Measurements from ENCODE around the gene DYNC1I2. TPM values are rescaled to one million over a fixed set of nuclear protein-coding genes. Genes with fewer than 3 reads are reported as not detected.

Gene DYNC1I2
- polyA plus RNA-seq, 1 experiment: 228 TPM

DNA sequence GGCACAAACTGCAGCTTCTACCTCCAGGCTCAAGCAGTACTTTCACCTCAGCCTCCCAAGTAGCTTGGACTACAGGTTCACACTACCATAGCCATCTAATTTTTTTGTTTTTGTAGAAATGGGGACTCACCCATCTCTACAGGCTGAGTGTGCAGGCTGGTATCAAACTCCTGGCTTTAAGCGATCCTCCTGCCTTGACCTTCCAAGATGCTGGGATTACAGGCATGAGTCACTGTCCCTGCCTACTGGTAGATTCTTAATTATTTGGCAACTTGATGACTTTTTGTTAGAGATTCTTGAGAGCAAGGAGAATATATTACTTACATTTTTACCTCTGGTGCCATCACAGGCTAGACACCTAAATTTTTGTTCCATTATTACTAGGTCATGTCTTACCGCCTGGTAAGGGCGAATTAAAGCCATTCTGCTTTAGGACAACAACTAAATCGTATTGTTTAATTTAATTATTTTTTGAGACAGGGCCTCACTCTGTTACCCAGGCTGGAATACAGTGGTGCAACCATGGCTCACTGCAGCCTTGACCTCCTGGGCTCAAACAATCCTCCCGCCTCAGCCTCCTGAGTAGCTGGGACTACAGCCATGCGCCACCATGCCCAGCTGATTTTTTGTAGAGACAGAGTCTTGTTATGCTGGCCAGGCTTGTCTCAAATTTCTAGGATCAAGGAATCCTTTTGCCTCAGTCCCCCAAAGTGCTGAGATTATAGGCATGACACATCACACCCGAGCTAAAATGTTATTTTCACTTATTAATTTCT, 15.7 kb downstream of the DYNC1I2 start:
- TF ChIP-seq, protein P1, sequence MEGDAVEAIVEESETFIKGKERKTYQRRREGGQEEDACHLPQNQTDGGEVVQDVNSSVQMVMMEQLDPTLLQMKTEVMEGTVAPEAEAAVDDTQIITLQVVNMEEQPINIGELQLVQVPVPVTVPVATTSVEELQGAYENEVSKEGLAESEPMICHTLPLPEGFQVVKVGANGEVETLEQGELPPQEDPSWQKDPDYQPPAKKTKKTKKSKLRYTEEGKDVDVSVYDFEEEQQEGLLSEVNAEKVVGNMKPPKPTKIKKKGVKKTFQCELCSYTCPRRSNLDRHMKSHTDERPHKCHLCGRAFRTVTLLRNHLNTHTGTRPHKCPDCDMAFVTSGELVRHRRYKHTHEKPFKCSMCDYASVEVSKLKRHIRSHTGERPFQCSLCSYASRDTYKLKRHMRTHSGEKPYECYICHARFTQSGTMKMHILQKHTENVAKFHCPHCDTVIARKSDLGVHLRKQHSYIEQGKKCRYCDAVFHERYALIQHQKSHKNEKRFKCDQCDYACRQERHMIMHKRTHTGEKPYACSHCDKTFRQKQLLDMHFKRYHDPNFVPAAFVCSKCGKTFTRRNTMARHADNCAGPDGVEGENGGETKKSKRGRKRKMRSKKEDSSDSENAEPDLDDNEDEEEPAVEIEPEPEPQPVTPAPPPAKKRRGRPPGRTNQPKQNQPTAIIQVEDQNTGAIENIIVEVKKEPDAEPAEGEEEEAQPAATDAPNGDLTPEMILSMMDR (IDR thresholded peaks at IDR 0.05; ENCODE audit: low read depth, low read length): no peak
- Histone ChIP-seq H3K27ac (ENCODE audit: low read depth, low read length) (no peak overlapping the region), H3K4me3 (ENCODE audit: low read depth, low read length) (no peak overlapping the region), H3K27me3 (ENCODE audit: control insufficient read depth, insufficient read depth, low read length) (no peaks in the 10 kb centered on the region), H3K9me3 (ENCODE audit: control insufficient read depth, insufficient read depth, low read length) (no peaks in the 10 kb centered on the region)
- no peak for DNase-seq (ENCODE audit: low read depth, low spot score)
- CTCF ChIA-PET: interaction anchor here (0.6 to 8.8 kb wide), 24 partner anchors 10 to 781 kb away, joined by 3 to 137 read pairs (median 8); partner anchors contain the start of genes DLX2 and DYNC1I2
- POLR2A ChIA-PET: no interaction called here

DNA sequence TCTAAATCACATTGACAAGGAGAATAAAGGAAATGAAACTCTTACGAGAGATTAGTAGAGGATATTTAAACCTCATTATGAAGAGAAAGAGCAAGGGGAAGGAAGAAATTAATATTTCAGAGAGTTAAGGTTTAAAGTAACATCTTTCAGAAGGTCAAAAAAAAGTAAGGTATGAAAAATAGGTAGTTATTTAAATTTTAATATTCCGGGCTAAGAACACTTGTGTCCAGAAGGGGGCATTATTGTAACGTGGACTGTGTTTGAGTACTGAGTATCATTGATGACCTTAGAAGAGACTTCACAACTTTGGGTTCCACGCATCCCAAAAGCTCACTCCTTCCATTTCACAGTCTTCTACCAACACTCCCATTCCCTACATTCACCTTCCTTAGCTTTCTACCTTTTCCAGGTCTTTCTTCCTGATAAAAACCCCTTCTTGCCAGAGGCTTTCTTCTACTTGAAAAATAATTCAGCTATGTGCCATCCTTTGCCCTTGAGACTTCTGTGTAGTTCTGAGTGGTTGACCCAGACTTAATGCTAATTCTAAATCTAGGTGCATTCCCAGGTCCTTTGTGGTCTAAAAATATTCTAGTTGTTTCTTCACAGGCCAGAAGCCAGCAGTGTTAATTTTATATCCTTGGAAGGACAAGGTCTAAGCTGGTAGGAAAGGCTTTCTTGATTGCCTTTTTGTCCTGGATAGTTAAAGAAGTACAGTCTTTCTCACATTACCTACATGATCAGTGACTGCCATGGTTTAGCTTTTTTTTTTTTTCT, 16.5 kb downstream of the DYNC1I2 start:
- POLR2A ChIA-PET: no interaction called here
- TF ChIP-seq, protein P1 (IDR thresholded peaks at IDR 0.05; ENCODE audit: low read depth, low read length): peak; percentile 65
- H3K27me3 ChIP-seq (ENCODE audit: control insufficient read depth, insufficient read depth, low read length): no peaks in the 10 kb centered on the region
- no peak overlapping the region for H3K27ac ChIP-seq (ENCODE audit: low read depth, low read length)
- CTCF ChIA-PET: interaction anchor here (0.6 to 8.8 kb wide), 38 partner anchors 9 to 780 kb away, joined by 3 to 137 read pairs (median 4); partner anchors contain the start of genes DLX2 and DYNC1I2
- H3K9me3 ChIP-seq (ENCODE audit: control insufficient read depth, insufficient read depth, low read length): no peaks in the 10 kb centered on the region
- DNase-seq (ENCODE audit: low read depth, low spot score): no peak
- H3K4me3 ChIP-seq (ENCODE audit: low read depth, low read length): no peak overlapping the region

DNA sequence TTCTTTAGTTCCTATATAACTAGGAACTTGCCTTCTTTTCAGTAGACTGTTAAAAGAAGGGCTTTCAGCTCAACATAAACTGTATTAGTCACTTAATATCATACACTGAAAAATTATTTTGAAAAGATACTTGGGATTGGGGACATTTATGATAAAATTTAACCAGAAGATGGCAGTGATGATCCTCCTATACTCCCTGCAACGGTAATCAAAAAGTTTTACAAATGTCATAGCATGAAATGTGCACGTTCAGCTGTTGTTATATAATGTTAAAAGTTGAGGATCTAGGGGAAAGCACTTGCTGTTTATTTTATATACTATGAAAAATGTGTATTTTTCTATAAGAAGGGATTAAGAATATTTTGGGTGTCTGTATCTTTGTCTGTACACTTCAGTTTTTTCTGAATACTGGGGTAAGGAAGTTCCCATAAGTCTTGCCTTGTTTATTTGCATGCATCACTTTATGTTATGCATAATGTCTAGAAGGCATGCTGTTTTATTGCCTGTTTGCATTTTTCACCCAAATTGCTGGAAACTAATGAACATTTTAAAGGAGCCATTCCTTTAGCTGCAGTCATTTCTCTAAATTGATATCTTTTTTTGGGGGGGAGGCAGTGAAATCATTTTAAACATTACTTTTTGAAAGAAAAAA, 19.0 kb downstream of the DYNC1I2 start:
- no peak overlapping the region for H3K27ac ChIP-seq (ENCODE audit: low read depth, low read length)
- no peak for DNase-seq (ENCODE audit: low read depth, low spot score)
- TF ChIP-seq, protein P1 (IDR thresholded peaks at IDR 0.05; ENCODE audit: low read depth, low read length): peak; percentile 50

DNA sequence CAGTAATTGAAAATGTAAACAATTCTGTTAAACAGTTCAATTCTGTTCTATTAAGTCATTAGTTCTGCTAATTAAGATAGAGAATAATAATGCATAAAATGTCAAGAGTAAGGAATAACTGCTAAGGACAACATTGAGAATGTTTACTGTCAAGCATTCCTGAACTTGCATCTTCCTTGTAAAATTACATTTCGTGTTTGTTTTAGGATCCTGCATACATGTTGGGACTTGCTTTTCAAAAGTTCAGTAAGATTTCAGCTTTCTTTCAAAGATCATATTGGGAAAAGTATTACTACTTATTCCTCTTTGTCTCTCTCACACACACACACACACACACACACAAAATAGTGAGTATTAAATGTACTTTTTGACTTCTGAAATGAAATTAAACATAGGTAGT, 20.5 kb downstream of the DYNC1I2 start:
- no peak for DNase-seq (ENCODE audit: low read depth, low spot score)
- Histone ChIP-seq H3K27me3 (ENCODE audit: control insufficient read depth, insufficient read depth, low read length) (no peaks in the 10 kb centered on the region), H3K9me3 (ENCODE audit: control insufficient read depth, insufficient read depth, low read length) (no peaks in the 10 kb centered on the region), H3K27ac (ENCODE audit: low read depth, low read length) (no peak overlapping the region), H3K4me3 (ENCODE audit: low read depth, low read length) (no peak overlapping the region)
- ChIA-PET CTCF (interaction anchor here (1.1 to 8.8 kb wide), 5 partner anchors 10 to 420 kb away, joined by 3 to 137 read pairs (median 22); partner anchors contain the start of gene DLX2), POLR2A (no interaction called here)
- TF ChIP-seq, protein P1 (IDR thresholded peaks at IDR 0.05; ENCODE audit: low read depth, low read length): no peak

More for the DNA sequence above, 19.0 kb downstream of the DYNC1I2 start:
- Histone ChIP-seq H3K9me3 (ENCODE audit: control insufficient read depth, insufficient read depth, low read length) (no peaks in the 10 kb centered on the region), H3K27me3 (ENCODE audit: control insufficient read depth, insufficient read depth, low read length) (no peaks in the 10 kb centered on the region), H3K4me3 (ENCODE audit: low read depth, low read length) (no peak overlapping the region)
- POLR2A ChIA-PET: no interaction called here
- CTCF ChIA-PET: interaction anchor here (0.6 to 8.8 kb wide), 22 partner anchors 9 to 761 kb away, joined by 3 to 137 read pairs (median 4); partner anchors contain the start of gene DLX2

All from AG04450 (cell line).